DMS114 treated with DMSO at 0.1 percent for 48 hours (cell line): ENCODE data around the gene MSTN.
"Not testable (repeated sequence)": the region's sequence is repeated elsewhere in the genome, so short reads cannot be mapped to it uniquely, and the experiment has no call there.

Experiments
- DNase-seq: peaks from one replicate; lab custom pipeline; 2025; ENCODE audit not compliant: unreplicated experiment; lab: John Stamatoyannopoulos, UW

The MSTN gene

GRCh38 chr2:190065839-190066238 lies 3.3 kb upstream of the MSTN start:
- no peak for DNase-seq

GRCh38 chr2:190063624-190064023 lies 1.1 kb upstream of the MSTN start:
- no peak for DNase-seq

GRCh38 chr2:190062053-190062452 lies 476 bp downstream of the MSTN start:
- DNase-seq, result no peak

DNA sequence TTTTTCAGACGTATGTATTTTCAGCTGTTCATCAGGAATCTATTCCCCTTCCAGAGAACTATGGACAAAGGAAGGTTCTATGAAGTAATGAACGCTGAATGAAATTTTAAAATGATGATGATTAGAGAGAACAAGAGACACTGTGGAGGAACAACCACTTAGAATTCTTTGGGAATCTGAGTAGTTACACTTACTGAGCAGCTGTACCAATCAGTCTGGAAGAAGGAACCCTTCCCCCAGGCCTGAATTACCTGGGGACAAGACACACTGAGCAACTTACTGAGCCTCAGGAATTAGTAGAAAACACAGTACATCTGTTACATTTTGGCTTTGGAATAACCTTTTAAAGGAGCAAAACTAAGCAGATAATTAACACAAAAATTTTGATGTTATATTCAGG lies 1.9 kb downstream of the MSTN start:
- no peak for DNase-seq

DNA sequence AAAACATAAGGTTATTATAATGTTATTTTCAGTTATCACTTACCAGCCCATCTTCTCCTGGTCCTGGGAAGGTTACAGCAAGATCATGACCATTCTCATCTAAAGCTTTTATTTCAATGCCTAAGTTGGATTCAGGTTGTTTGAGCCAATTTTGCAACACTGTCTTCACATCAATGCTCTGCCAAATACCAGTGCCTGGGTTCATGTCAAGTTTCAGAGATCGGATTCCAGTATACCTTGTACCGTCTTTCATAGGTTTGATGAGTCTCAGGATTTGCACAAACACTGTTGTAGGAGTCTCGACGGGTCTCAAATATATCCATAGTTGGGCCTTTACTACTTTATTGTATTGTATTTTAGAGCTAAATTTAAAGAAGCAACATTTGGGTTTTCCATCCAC lies 2.5 kb downstream of the MSTN start:
- no peak for DNase-seq

DNA sequence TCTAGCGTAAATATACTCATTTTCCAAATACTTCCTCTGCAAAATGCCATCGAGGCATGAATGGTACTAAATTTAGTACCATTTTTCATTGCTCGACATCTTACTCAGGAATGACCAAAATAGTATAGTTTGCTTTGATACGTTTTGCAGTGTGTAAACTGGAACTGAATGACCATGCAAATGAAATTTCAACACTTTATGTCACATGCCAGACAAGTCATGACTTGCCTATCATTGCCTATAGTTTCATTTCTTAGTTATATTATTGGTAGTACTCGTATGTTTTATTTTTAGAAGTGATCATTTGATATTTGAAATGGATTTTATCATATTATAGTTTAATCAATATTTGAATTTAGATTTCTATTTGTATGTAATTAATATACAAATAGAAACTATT lies 9.1 kb downstream of the MSTN start:
- DNase-seq, result no peak

DNA sequence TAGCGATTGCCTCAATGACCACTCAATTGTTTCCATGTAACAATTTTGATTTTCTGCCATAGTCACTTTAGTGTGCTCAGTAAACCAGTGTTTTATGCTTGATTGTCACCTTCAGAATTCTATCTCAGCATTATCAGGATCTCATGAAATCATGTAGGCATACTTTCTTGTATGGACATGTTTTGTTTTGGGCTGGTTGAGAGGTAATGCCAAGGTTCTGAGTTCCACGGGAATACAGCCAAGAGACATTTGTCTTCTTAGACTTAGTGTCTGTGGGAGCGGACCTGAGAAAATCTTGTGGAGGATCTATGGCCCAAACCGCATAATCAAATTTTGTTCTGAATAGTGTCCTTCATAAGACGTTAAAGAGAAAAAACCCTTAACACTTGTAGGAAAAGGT lies 10.2 kb downstream of the MSTN start:
- DNase-seq, result no peak

DNA sequence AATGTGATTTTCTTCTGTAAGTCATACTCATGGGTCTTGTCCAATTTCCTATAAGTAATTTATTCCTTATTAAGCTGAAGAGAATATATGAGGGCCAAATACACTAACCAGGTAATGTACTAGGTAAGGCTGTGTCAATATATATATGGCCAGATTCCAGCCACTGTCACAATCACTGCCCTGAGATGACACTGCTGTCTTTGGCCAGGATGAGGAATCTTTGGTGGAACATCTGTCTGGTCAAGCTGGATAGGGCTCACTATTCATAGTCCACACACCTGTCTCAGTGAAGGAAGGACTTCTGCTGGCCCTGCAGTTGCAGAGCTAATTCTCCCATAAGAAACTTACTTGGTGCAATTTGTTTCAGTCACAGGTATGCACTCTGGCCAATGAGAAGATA lies 11.3 kb downstream of the MSTN start:
- DNase-seq, result no peak

DNA sequence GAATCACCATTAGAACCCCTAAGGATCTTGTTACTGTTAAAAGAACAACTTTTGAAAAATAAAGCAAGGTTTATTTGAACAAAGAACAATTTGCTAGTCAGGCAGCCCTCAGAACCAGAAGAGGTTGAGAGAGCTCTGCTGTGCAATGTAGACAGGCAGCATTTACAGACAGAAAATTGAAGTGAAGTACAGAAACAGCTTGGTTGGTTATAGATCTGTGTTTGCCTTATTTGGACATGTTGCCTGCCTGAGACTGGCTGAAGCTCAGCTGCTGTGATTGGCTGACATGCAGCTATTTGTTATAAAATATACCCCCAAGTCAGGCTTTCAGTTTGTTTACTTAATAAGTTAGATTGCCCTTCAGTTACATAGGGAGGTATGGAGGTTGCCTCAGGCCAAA lies 12.5 kb downstream of the MSTN start:
- no peak for DNase-seq

DNA sequence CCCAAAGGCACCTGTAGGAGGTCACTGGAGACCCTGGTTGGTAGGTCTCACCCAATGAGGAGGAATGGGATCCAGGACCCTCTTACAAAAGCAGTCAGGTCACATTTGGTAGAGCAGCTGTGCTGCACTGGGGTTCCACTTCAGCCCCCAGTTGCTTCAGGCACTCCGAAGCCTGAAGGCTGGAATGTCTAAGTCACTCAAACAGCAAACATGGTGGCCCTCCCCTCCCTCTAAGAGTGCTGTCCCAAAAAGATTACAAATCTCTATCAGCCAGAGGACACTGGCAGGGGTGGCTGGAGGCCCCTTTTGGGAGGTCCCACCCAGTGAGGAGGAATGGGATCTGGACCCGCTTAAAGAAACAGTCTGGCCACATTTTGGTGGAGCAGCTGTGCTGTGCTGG lies 17.7 kb downstream of the MSTN start:
- DNase-seq, result no peak

- DNase-seq, result no peak
Measured at GRCh38 chr2:190043441-190043840, 19.1 kb downstream of the MSTN start.

- DNase-seq, result no peak
Measured at GRCh38 chr2:190036071-190036470, 26.5 kb downstream of the MSTN start.

DNA sequence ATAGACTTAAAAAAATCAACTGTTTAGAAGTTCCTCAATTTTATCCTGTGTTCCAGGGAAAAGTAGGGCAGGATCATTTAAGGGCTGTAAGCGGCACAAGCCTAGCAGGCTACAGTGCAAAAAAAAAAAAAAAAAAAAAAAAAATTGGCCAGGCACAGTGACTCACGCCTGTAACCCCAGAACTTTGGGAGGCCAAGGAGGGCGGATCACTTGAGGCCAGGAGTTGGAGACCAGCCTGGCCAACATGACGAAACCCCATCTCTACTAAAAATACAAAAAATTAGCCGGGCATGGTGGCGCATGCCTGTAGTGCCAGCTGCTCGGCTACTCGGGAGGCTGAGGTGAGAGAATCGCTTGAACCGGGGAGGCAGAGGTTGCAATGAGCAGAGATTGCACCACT lies 28.1 kb downstream of the MSTN start:
- DNase-seq, result not testable (repeated sequence)

- DNase-seq, result no peak
Measured at GRCh38 chr2:190031969-190032618, 30.4 kb downstream of the MSTN start.

- peak; percentile 25 for DNase-seq
Measured at GRCh38 chr2:190023860-190024259, 38.7 kb downstream of the MSTN start.

DNA sequence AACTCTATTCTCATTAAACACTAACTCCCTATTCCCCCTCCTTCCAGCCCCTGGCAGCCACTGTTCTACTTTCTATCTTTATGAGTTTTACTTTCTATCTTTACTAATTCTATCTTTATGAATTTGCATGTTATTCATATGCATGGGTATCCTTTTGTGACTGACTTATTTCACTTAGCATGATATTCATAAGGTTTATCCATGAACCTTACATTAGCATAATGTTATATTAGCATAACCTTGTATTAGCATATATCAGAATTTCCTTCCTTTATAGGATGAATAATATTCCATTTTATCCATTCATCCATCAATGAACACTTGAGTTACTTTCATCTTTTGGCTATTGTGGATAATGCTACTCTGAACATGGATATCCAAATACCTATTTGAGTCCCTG lies 41.8 kb downstream of the MSTN start:
- no peak for DNase-seq

GRCh38 chr2:190017837-190018236 lies 44.7 kb downstream of the MSTN start:
- no peak for DNase-seq

- not testable (repeated sequence) for DNase-seq
Measured at GRCh38 chr2:190015969-190016368, 46.6 kb downstream of the MSTN start.
